ENCODE measurements around the gene OXCT2. TPM values are rescaled to one million over a fixed set of nuclear protein-coding genes. Genes with fewer than 3 reads are reported as not detected.
"Not testable (repeated sequence)": the region's sequence is repeated elsewhere in the genome, so short reads cannot be mapped to it uniquely, and the experiment has no call there.

Gene OXCT2
- total RNA-seq (ENCODE audit: insufficient read depth, low replicate concordance), result not detected

DNA sequence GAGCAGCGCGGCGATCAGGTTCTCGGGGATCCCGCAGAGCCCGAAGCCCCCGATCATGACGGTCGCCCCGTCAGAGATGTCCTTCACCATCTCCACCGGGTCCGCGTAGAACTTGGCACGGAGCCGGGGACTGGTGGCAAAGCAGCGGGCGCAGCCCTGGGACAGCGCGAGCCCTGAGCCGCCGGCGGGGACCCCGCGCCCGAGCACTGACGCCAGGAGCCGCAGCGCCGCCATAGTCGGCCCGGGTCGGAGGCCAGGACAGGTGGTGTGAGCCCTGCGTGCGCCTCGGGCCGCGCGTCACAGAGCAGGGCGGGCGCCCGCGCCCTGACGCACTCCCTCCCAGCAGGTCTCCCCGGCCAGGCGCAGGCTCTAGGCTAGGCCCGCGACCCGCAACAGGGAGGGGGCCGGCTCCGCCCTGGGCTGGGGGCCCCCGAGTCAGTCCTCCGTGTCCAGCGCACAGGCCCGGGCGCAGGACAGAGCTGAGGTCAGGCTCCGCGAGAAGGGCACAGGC is at the start of gene OXCT2:
OXCT2 (minus strand) TSS at position 327 of the 511 bp plus-strand sequence; CDS start at position 234, 93 bp downstream.
- DNase-seq (ENCODE audit: low spot score), result not testable (repeated sequence)

- no peak for DNase-seq (ENCODE audit: low spot score)
Measured at GRCh38 chr1:39819091-39819812, 48.1 kb upstream of the OXCT2 start.

- no peak for DNase-seq (ENCODE audit: low spot score)
Measured at GRCh38 chr1:39818482-39818881, 47.3 kb upstream of the OXCT2 start.

- peak; percentile 50 for DNase-seq (ENCODE audit: low spot score)
Measured at GRCh38 chr1:39817091-39817932, 46.2 kb upstream of the OXCT2 start.

- DNase-seq (ENCODE audit: low spot score), result peak; percentile 72
Measured at GRCh38 chr1:39816415-39817090, 45.4 kb upstream of the OXCT2 start.

GRCh38 chr1:39812913-39813312 is 41.8 kb upstream of the OXCT2 start:
- no peak for DNase-seq (ENCODE audit: low spot score)

DNA sequence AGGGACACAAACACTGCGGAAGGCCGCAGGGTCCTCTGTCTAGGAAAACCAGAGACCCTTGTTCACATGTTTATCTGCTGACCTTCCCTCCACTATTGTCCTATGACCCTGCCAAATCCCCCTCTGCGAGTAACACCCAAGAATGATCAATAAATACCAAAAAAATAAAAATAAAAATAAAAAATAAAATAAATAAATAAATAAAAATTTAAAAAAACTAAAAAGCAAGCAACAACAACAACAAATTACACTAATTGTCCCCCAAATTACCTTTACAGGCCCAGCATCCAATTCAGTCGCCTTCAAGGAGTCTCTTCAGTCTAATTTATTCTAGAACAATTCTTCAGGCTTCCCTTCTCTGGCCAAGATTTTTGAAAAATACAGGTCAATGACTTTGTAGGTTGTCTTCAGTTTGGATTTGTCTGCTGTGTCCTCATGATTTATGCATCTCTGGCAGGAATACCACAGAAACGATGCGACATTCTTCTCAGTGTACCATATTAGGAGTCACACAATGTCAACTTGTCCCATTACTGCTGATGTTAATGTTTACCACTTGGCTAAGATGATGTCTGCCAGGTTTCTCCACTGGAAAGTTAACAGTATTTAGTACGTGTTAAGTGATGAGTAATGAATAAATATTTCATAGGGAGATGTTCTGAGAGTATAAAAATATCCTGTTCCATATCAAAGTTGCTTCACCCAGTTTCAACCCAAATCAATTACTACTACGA is 37.8 kb upstream of the OXCT2 start:
- DNase-seq (ENCODE audit: low spot score), result no peak

DNA sequence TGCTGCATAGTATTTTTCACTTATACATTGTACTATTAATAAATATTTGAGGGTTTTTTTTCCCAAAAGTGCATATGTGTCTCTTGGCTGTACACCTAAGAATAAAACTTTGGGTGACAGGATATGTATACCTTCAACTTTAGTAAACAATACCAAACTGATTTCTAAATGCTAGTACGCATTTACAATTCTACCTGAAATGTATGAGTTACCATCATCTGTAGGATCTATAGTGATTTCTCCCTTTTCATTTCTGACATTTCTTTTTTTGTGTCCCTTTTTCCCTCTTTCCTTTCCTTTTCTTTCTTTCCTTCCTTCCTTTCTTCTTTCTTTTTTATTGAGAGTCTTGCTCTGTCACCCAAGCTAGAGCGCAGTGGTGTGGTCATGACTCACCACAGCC is 34.2 kb upstream of the OXCT2 start:
- DNase-seq (ENCODE audit: low spot score), result no peak

- no peak for DNase-seq (ENCODE audit: low spot score)
Measured at GRCh38 chr1:39802496-39803260, 31.5 kb upstream of the OXCT2 start.

DNA sequence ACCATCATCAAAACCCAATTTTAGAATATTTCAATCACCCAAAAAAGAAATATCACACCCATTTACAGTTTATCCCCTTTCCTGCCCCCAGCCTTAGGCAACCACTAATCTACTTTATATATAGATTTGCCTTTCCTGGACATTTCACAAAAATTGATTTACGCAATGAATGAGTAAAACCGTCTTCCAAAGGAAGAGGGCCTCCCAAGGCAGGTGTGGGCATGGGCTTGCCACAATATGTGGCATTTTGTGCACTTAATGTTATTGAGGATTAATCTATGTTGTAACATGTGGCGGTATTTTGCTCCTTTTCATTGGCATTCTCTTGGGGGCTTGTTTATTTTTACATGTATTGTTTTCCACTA is 29.3 kb upstream of the OXCT2 start:
- no peak for DNase-seq (ENCODE audit: low spot score)

DNA sequence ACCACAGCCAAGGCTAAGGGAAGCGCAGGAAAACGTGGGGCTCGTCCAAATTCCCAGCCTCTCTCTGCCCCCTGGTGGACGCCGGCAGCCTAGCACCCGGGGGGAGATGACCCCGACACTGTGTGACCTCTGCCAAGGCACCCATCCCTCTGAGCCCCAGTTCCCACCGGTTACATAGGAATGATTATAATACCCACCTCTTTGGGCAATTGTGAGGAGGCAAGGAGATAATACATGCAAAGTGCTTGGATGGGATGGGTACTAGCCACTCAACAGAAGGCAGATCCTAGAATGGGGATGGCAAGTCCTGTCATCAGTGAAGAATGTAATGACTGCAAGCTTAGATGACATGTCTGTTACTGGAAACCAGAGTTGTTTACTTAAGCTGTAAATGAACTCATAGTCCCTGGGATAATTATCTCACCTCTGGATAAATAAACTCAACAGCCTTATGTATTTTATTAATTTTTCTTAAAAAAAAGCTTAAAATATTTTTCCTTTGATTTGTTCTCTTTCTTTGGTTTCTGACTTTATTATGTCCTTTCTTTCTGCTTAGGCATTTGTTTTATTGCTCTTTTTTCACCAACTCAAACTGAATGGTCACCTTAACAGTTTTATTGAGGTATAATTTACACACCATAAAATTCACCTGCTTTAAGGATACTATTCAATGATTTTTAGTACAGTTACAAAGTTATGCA is 28.8 kb upstream of the OXCT2 start:
- peak; percentile 13 for DNase-seq (ENCODE audit: low spot score)

- peak; percentile 54 for DNase-seq (ENCODE audit: low spot score)
Measured at GRCh38 chr1:39798859-39799769, 28.0 kb upstream of the OXCT2 start.

DNA sequence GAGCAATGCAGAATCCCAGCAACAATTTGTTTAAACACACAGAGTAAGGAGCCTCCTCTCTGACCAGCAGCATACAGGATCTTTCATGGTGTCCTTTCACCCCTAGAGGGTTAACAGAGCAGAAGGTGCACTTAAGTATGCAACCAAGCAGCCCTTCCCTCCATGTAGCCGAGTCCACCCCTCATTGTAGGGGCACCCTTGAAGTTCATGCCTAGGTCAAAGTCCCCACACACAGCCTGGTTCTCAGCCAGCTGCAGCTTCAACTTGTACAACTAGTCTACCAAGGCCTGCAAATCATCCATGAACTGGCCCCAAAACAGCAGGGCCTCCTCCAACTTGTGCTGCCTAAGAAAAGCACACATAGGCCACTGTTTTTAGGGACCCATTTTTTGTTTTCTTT is 24.5 kb upstream of the OXCT2 start:
- DNase-seq (ENCODE audit: low spot score), result no peak

GRCh38 chr1:39791838-39792237 is 20.7 kb upstream of the OXCT2 start:
- no peak for DNase-seq (ENCODE audit: low spot score)

- DNase-seq (ENCODE audit: low spot score), result no peak
Measured at GRCh38 chr1:39789571-39790110, 18.5 kb upstream of the OXCT2 start.

GRCh38 chr1:39788758-39789570 is 17.8 kb upstream of the OXCT2 start, which contains the start of gene BMP8B:
Gene BMP8B, minus strand, starts transcription at chr1:39788865. Its CDS starts 380 bp downstream, at chr1:39788485.
- no peak for DNase-seq (ENCODE audit: low spot score)

- no peak for DNase-seq (ENCODE audit: low spot score)
Measured at GRCh38 chr1:39788426-39788757, 17.2 kb upstream of the OXCT2 start.

GRCh38 chr1:39787964-39788363 is 16.8 kb upstream of the OXCT2 start:
- DNase-seq (ENCODE audit: low spot score), result not testable (repeated sequence)
